Prostate gland (tissue), 2 donors: ENCODE data around the gene FASTK. TPM values are rescaled to one million over a fixed set of nuclear protein-coding genes. Genes with fewer than 3 reads are reported as not detected.

Source experiments
- DNase-seq: peaks from one replicate; pipeline ENCODE4 v3.0.0-alpha.2; 2019; ENCODE audit warnings: low spot score
- H3K27ac ChIP-seq, 2 donors: fragments of 200-600 bp; sonication (generic); 2 replicates each; pipeline ENCODE4 v1.5.1; 2017 to 2019
- H3K27me3 ChIP-seq: fragments of 200-600 bp; sonication (generic); replicated peaks from 2 replicates; pipeline ENCODE4 v1.5.1; 2019; ENCODE audit not compliant: insufficient read depth
- H3K36me3 ChIP-seq, 2 donors: fragments of 200-600 bp; sonication (generic); 1 replicate in 1 of 2; 2 replicates in 1 of 2; pipeline versions ENCODE4 v1.5.1 to v1.8.1; 2017 to 2019
- H3K4me1 ChIP-seq: fragments of 200-600 bp; sonication (generic); replicated peaks from 2 replicates; pipeline ENCODE4 v1.5.1; 2019
- H3K4me3 ChIP-seq, 2 donors: fragments of 200-600 bp; sonication (generic); 2 replicates each; pipeline ENCODE4 v1.5.1; 2017 to 2019
- H3K9me3 ChIP-seq: fragments of 200-600 bp; sonication (generic); 2 replicates; pipeline ENCODE4 v1.5.1; 2017
- POLR2A ChIP-seq: fragments of 450-650 bp; IDR thresholded peaks from one replicate; pipeline ENCODE4 v1.6.1; 2016; ENCODE audit warnings: antibody characterized with exemption, mild to moderate bottlenecking
- POLR2AphosphoS5 ChIP-seq: sonication (generic); formaldehyde crosslinking; IDR thresholded peaks from one replicate; pipeline ENCODE4 v1.6.1; 2017; ENCODE audit warnings: antibody characterized with exemption
- WGBS: methylation state at CpG from one replicate; pipeline ENCODE4 v1.1.5; 2018; 5-methylcytosine and 5-hydroxymethylcytosine counted together
- intact Hi-C: fragments of 100-400 bp; cut with DNase I; formaldehyde crosslinking; loops from one replicate; pipeline ENCODE4 v1.14.2; 2022
- total RNA-seq, 2 donors: library from RNA; depleted of rRNA; stranded (reverse); fragments of >200 nt; gene quantifications; one replicate each; pipeline ENCODE4 v1.1.0, GENCODE V29; 2016
- TF ChIP-seq, protein P1 (sequence below), 4 experiments: fragments of 200-600 bp in 2 of 4; fragments of 450-650 bp in 2 of 4; sonication (generic) in 2 of 4; IDR thresholded peaks; 1 replicate in 3 of 4; 2 replicates in 1 of 4; pipeline ENCODE4 v1.5.1; 2016 to 2019; ENCODE audit warnings: antibody characterized with exemption in 4 of 4, mild to moderate bottlenecking in 2 of 4, moderate library complexity in 2 of 4

Gene FASTK
- total RNA-seq, 2 donors from 2014 or later = 107 to 122 TPM

- Histone ChIP-seq H3K4me1 (peaks cover 26% of the 10 kb centered on the region), H3K9me3 (no peaks in the 10 kb centered on the region), H3K4me3 (no peak overlapping the region), H3K36me3 (no peaks in the 10 kb centered on the region), H3K27ac (no peak overlapping the region), H3K27me3 (no peaks in the 10 kb centered on the region)
- intact Hi-C loops = no loop called here
- DNase-seq = no peak
- TF ChIP-seq POLR2AphosphoS5 = no peak
- no peak for TF ChIP-seq POLR2A
- TF ChIP-seq, protein P1, sequence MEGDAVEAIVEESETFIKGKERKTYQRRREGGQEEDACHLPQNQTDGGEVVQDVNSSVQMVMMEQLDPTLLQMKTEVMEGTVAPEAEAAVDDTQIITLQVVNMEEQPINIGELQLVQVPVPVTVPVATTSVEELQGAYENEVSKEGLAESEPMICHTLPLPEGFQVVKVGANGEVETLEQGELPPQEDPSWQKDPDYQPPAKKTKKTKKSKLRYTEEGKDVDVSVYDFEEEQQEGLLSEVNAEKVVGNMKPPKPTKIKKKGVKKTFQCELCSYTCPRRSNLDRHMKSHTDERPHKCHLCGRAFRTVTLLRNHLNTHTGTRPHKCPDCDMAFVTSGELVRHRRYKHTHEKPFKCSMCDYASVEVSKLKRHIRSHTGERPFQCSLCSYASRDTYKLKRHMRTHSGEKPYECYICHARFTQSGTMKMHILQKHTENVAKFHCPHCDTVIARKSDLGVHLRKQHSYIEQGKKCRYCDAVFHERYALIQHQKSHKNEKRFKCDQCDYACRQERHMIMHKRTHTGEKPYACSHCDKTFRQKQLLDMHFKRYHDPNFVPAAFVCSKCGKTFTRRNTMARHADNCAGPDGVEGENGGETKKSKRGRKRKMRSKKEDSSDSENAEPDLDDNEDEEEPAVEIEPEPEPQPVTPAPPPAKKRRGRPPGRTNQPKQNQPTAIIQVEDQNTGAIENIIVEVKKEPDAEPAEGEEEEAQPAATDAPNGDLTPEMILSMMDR (IDR thresholded peaks at IDR 0.05) = no peak
- WGBS = 83% methylated on average over 6 of the region's 6 CpGs
Observed at GRCh38 chr7:151056283-151056665, 24.3 kb downstream of the FASTK start.

- Histone ChIP-seq H3K36me3 (no peaks in the 10 kb centered on the region), H3K27ac (no peak overlapping the region), H3K4me1 (peaks cover 12% of the 10 kb centered on the region), H3K9me3 (no peaks in the 10 kb centered on the region), H3K4me3 (no peak overlapping the region), H3K27me3 (no peaks in the 10 kb centered on the region)
- TF ChIP-seq, protein P1 (IDR thresholded peaks at IDR 0.05) = no peak
- TF ChIP-seq POLR2AphosphoS5 = no peak
- no peak for TF ChIP-seq POLR2A
- intact Hi-C loops = no loop called here
- DNase-seq = no peak
- 97% methylated on average over 8 of the region's 8 CpGs for WGBS
Observed at GRCh38 chr7:151053751-151054150, 26.9 kb downstream of the FASTK start.

- Histone ChIP-seq H3K9me3 (no peaks in the 10 kb centered on the region), H3K27me3 (no peaks in the 10 kb centered on the region), H3K4me3 (no peak overlapping the region), H3K27ac (no peak overlapping the region), H3K36me3 (no peaks in the 10 kb centered on the region), H3K4me1 (peaks cover 8% of the 10 kb centered on the region)
- DNase-seq = no peak
- TF ChIP-seq, protein P1 (IDR thresholded peaks at IDR 0.05) = no peak
- TF ChIP-seq POLR2A = no peak
- TF ChIP-seq POLR2AphosphoS5 = no peak
- intact Hi-C loops = no loop called here
- 78% methylated on average over 4 of the region's 4 CpGs for WGBS
Observed at GRCh38 chr7:151053096-151053495, 27.5 kb downstream of the FASTK start.

DNA sequence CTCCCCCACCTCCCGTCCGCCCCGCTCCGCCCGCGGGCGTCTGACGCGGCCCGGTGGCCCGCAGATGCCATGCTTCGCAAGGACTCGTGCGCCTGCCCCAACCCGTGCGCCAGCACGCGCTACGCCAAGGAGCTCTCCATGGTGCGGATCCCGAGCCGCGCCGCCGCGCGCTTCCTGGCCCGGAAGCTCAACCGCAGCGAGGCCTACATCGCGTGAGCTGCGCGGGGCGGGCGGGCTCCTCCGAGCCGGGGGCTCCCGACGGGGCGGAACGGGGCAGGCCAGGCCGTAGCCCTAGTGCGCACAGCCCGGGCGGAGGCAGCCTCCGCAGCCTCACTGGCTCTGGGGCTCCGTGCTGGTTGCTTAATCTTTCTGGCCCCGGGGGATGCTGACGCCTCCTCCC lies 29.5 kb downstream of the FASTK start:
- Histone ChIP-seq H3K4me1 (no peaks in the 10 kb centered on the region), H3K36me3 (no peaks in the 10 kb centered on the region), H3K9me3 (no peaks in the 10 kb centered on the region), H3K27ac (no peak overlapping the region), H3K27me3 (no peaks in the 10 kb centered on the region), H3K4me3 (no peak overlapping the region)
- intact Hi-C loops = no loop called here
- no peak for DNase-seq
- 3% methylated on average over 29 of the region's 50 CpGs for WGBS
- TF ChIP-seq, protein P1 (IDR thresholded peaks at IDR 0.05) = no peak
- TF ChIP-seq POLR2A (no peak), POLR2AphosphoS5 (no peak)

DNA sequence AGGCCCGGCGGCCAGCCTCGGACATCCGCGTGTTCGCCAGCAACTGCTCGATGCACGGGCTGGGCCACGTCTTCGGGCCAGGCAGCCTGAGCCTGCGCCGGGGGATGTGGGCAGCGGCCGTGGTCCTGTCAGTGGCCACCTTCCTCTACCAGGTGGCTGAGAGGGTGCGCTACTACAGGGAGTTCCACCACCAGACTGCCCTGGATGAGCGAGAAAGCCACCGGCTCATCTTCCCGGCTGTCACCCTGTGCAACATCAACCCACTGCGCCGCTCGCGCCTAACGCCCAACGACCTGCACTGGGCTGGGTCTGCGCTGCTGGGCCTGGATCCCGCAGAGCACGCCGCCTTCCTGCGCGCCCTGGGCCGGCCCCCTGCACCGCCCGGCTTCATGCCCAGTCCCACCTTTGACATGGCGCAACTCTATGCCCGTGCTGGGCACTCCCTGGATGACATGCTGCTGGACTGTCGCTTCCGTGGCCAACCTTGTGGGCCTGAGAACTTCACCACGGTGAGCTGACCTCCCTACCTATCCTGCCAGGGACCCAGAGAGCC lies 31.6 kb downstream of the FASTK start:
- H3K4me1 ChIP-seq = no peaks in the 10 kb centered on the region
- peaks cover 0 to 4% of the 10 kb centered on the region in 2 donors for H3K36me3 ChIP-seq
- no peaks in the 10 kb centered on the region for H3K27me3 ChIP-seq
- WGBS = 85% methylated on average over 25 of the region's 38 CpGs
- intact Hi-C loops = no loop called here
- no peak overlapping the region for H3K27ac ChIP-seq
- no peak overlapping the region for H3K4me3 ChIP-seq
- H3K9me3 ChIP-seq = no peaks in the 10 kb centered on the region
- DNase-seq = no peak
- no peak for TF ChIP-seq POLR2A
- TF ChIP-seq, protein P1 (IDR thresholded peaks at IDR 0.05) = no peak
